Rectal smooth muscle tissue (tissue), 1 donor: ENCODE measurements around the gene CLRN2.
"Not testable (repeated sequence)": the region's sequence is repeated elsewhere in the genome, so short reads cannot be mapped to it uniquely, and the experiment has no call there.

ENCODE experiments used
- H3K27ac ChIP-seq: one replicate; pipeline ENCODE4 v1.7.0; 2013; ENCODE audit warnings: low read depth, low read length, inconsistent platforms
- H3K27me3 ChIP-seq: one replicate; pipeline ENCODE4 v1.7.0; 2013; ENCODE audit warnings: low read length; ENCODE audit not compliant: control insufficient read depth, insufficient read depth
- H3K36me3 ChIP-seq: one replicate; pipeline ENCODE4 v1.7.0; 2013; ENCODE audit warnings: low read length; ENCODE audit not compliant: control insufficient read depth, insufficient read depth
- H3K4me1 ChIP-seq: one replicate; pipeline ENCODE4 v1.7.0; 2013; ENCODE audit warnings: low read length; ENCODE audit not compliant: control insufficient read depth, insufficient read depth
- H3K4me3 ChIP-seq: one replicate; pipeline ENCODE4 v1.7.0; 2013; ENCODE audit warnings: low read length
- H3K9ac ChIP-seq: one replicate; pipeline ENCODE4 v1.7.0; 2013; ENCODE audit warnings: low read length

CLRN2 gene

GRCh38 chr4:17558941-17559708, 44.2 kb downstream of the CLRN2 start:
- Histone ChIP-seq H3K9ac (no peak overlapping the region), H3K4me1 (no peaks in the 10 kb centered on the region), H3K27ac (no peak overlapping the region), H3K4me3 (no peak overlapping the region), H3K27me3 (no peaks in the 10 kb centered on the region), H3K36me3 (no peaks in the 10 kb centered on the region)

GRCh38 chr4:17559709-17560048, 44.7 kb downstream of the CLRN2 start:
- Histone ChIP-seq H3K4me3 (no peak overlapping the region), H3K27me3 (no peaks in the 10 kb centered on the region), H3K27ac (no peak overlapping the region), H3K4me1 (no peaks in the 10 kb centered on the region), H3K36me3 (no peaks in the 10 kb centered on the region), H3K9ac (no peak overlapping the region)

- Histone ChIP-seq H3K4me3 (no peak overlapping the region), H3K27me3 (no peaks in the 10 kb centered on the region), H3K9ac (no peak overlapping the region), H3K36me3 (no peaks in the 10 kb centered on the region), H3K4me1 (no peaks in the 10 kb centered on the region), H3K27ac (no peak overlapping the region)
Measured at GRCh38 chr4:17560065-17560673, 45.2 kb downstream of the CLRN2 start.

GRCh38 chr4:17561195-17561909, 46.4 kb downstream of the CLRN2 start:
- no peak overlapping the region for H3K4me3 ChIP-seq
- no peaks in the 10 kb centered on the region for H3K4me1 ChIP-seq
- no peaks in the 10 kb centered on the region for H3K27me3 ChIP-seq
- no peaks in the 10 kb centered on the region for H3K36me3 ChIP-seq
- H3K27ac ChIP-seq = no peak overlapping the region
- H3K9ac ChIP-seq = no peak overlapping the region

GRCh38 chr4:17562157-17562556, 47.2 kb downstream of the CLRN2 start:
- H3K4me3 ChIP-seq = no peak overlapping the region
- H3K9ac ChIP-seq = no peak overlapping the region
- no peaks in the 10 kb centered on the region for H3K36me3 ChIP-seq
- no peaks in the 10 kb centered on the region for H3K27me3 ChIP-seq
- H3K27ac ChIP-seq = no peak overlapping the region
- no peaks in the 10 kb centered on the region for H3K4me1 ChIP-seq

- H3K36me3 ChIP-seq = no peaks in the 10 kb centered on the region
- H3K4me3 ChIP-seq = no peak overlapping the region
- no peak overlapping the region for H3K27ac ChIP-seq
- no peak overlapping the region for H3K9ac ChIP-seq
- H3K4me1 ChIP-seq = no peaks in the 10 kb centered on the region
- H3K27me3 ChIP-seq = no peaks in the 10 kb centered on the region
Measured at GRCh38 chr4:17565846-17566245, 50.9 kb downstream of the CLRN2 start.

GRCh38 chr4:17567271-17567670, 52.3 kb downstream of the CLRN2 start:
- Histone ChIP-seq H3K36me3 (no peaks in the 10 kb centered on the region), H3K9ac (no peak overlapping the region), H3K4me1 (no peaks in the 10 kb centered on the region), H3K27ac (no peak overlapping the region), H3K27me3 (no peaks in the 10 kb centered on the region), H3K4me3 (no peak overlapping the region)

- Histone ChIP-seq H3K27me3 (no peaks in the 10 kb centered on the region), H3K27ac (no peak overlapping the region), H3K36me3 (no peaks in the 10 kb centered on the region), H3K4me1 (peaks cover 5% of the 10 kb centered on the region), H3K4me3 (no peak overlapping the region), H3K9ac (no peak overlapping the region)
Measured at GRCh38 chr4:17574206-17574605, 59.2 kb downstream of the CLRN2 start.

GRCh38 chr4:17575177-17575576, 60.2 kb downstream of the CLRN2 start:
- not testable (repeated sequence) for H3K4me3 ChIP-seq, H3K4me1 ChIP-seq, H3K27ac ChIP-seq, H3K9ac ChIP-seq, H3K36me3 ChIP-seq, H3K27me3 ChIP-seq
